HEK293T (cell line): ENCODE data around the gene MSRB3.
A peak's percentile ranks its signal among the peaks of the same experiment; 100 is the strongest.

Experiments
- CTCF ChIA-PET: fragments of 350-600 bp; formaldehyde crosslinking; extraction: SDS; loops from one replicate; lab custom pipeline; 2021; ENCODE audit warnings: antibody characterized with exemption, inconsistent platforms; lab: Yijun Ruan, JAX
- POLR2A ChIA-PET: fragments of 350-600 bp; formaldehyde crosslinking; extraction: SDS; loops from one replicate; lab custom pipeline; 2020; ENCODE audit warnings: antibody characterized with exemption, inconsistent platforms; lab: Yijun Ruan, JAX
- DNase-seq: peaks from one replicate; pipeline ENCODE4 v3.0.0; 2012; ENCODE audit warnings: mixed read lengths; ENCODE audit errors: extremely low spot score
- ARNT ChIP-seq: fragments of 450-650 bp; IDR thresholded peaks from 2 replicates; pipeline ENCODE4 v1.6.1; 2017; ENCODE audit warnings: mild to moderate bottlenecking
- BHLHE40 ChIP-seq: fragments of 450-650 bp; IDR thresholded peaks from 2 replicates; pipeline ENCODE4 v1.6.1; 2016; ENCODE audit warnings: mild to moderate bottlenecking, moderate library complexity, borderline replicate concordance
- CTBP1 ChIP-seq: fragments of 450-650 bp; IDR thresholded peaks from 2 replicates; pipeline ENCODE4 v1.6.1; 2016; ENCODE audit warnings: borderline replicate concordance
- ELF4 ChIP-seq: fragments of 450-650 bp; IDR thresholded peaks from 2 replicates; pipeline ENCODE4 v1.6.1; 2017; ENCODE audit warnings: antibody characterized with exemption
- FOXA1 ChIP-seq: fragments of 450-650 bp; IDR thresholded peaks from 2 replicates; pipeline ENCODE4 v1.6.1; 2016; ENCODE audit warnings: mild to moderate bottlenecking
- FOXK2 ChIP-seq: fragments of 450-650 bp; IDR thresholded peaks from 2 replicates; pipeline ENCODE4 v1.6.1; 2016; ENCODE audit warnings: mild to moderate bottlenecking
- FOXM1 ChIP-seq: fragments of 450-650 bp; IDR thresholded peaks from 2 replicates; pipeline ENCODE4 v1.6.1; 2017; ENCODE audit warnings: mild to moderate bottlenecking, borderline replicate concordance
- HDGF ChIP-seq: fragments of 450-650 bp; IDR thresholded peaks from 2 replicates; pipeline ENCODE4 v1.6.1; 2017; ENCODE audit warnings: antibody characterized with exemption, borderline replicate concordance
- L3MBTL2 ChIP-seq: fragments of 450-650 bp; conservative IDR thresholded peaks from 2 replicates; pipeline ENCODE4 v1.6.1; 2016; ENCODE audit warnings: mild to moderate bottlenecking
- LEF1 ChIP-seq: fragments of 450-650 bp; IDR thresholded peaks from 2 replicates; pipeline ENCODE4 v1.6.1; 2017; ENCODE audit warnings: mild to moderate bottlenecking, borderline replicate concordance
- NFRKB ChIP-seq: fragments of 450-650 bp; IDR thresholded peaks from 2 replicates; pipeline ENCODE4 v1.6.1; 2016; ENCODE audit warnings: mild to moderate bottlenecking, moderate library complexity
- SP1 ChIP-seq: fragments of 450-650 bp; IDR thresholded peaks from 2 replicates; pipeline ENCODE4 v1.6.1; 2017
- SUZ12 ChIP-seq: fragments of 450-650 bp; IDR thresholded peaks from 2 replicates; pipeline ENCODE4 v1.6.1; 2016; ENCODE audit warnings: mild to moderate bottlenecking
- TARDBP ChIP-seq: fragments of 450-650 bp; IDR thresholded peaks from 2 replicates; pipeline ENCODE4 v1.6.1; 2016
- ZNF384 ChIP-seq: fragments of 450-650 bp; IDR thresholded peaks from 2 replicates; pipeline ENCODE4 v1.6.1; 2016
- TF ChIP-seq, protein P1 (sequence below): fragments of 450-650 bp; IDR thresholded peaks from 2 replicates; pipeline ENCODE4 v1.6.1; 2016

Gene MSRB3

DNA sequence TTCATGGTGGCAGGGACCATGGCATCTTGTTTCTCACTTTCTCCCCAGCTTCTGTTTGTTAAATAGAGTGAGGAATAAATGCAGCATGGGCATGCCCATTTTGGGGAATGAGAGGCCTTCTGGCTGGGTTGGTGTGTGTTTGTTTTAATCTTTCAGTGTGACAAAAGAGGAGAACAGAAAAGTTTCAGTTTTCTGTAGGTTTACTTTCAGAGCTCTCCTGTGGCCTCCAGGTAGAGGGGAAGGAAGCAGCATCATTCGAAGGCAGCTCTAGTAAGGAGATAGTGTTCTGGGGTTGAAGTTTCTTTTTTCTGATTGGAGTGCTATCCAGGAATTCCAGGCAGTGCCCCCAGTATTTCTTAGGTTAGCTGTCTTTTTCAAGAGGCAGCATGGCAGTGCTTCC, 15.3 kb downstream of the MSRB3 start:
- CTCF ChIA-PET = interaction anchor here (0.7 kb wide), 1 partner anchor 498 kb away, joined by 3 read pairs; no protein-coding TSS in a partner anchor
- POLR2A ChIA-PET = no interaction called here
- DNase-seq = no peak
- no peak for TF ChIP-seq SUZ12
- no peak for TF ChIP-seq L3MBTL2
- TF ChIP-seq ELF4 = no peak
- TF ChIP-seq ZNF384 = no peak
- TF ChIP-seq FOXM1 = no peak
- TF ChIP-seq ARNT = no peak

DNA sequence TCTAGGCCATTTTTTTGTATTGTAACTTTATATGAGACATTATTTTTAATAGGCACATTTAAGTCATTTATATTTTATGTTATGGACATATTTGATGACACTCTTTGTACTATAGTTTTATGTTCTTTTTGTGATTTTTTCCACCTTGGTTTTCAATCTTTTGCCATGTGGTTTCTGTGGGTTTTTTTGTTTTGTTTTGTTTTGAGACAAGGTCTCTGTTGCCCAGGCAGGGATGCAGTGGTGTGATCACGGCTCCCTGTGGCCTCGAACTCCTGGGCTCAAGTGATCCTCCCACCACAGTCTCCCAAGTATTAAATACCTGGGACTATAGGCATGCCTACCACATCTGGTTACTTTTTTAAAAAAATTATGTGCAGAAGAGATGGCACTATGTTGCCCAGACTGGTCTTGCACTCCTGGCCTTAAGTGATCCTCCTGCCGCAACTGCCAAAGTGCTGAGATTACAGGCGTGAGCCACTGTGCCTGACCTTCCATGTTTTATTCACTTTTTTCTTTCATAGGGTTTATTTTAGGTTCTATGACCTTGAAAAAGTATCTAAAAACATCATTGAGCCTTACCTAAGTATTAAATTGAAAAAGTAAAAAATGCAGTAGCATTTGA, 16.3 kb downstream of the MSRB3 start:
- no peak for DNase-seq
- no peak for TF ChIP-seq FOXK2
- no peak for TF ChIP-seq CTBP1
- no peak for TF ChIP-seq FOXM1
- TF ChIP-seq TARDBP = no peak
- no peak for TF ChIP-seq ELF4
- TF ChIP-seq BHLHE40 = no peak
- no peak for TF ChIP-seq SUZ12
- no peak for TF ChIP-seq LEF1
- TF ChIP-seq SP1 = no peak
- no peak for TF ChIP-seq FOXA1
- TF ChIP-seq, protein P1, sequence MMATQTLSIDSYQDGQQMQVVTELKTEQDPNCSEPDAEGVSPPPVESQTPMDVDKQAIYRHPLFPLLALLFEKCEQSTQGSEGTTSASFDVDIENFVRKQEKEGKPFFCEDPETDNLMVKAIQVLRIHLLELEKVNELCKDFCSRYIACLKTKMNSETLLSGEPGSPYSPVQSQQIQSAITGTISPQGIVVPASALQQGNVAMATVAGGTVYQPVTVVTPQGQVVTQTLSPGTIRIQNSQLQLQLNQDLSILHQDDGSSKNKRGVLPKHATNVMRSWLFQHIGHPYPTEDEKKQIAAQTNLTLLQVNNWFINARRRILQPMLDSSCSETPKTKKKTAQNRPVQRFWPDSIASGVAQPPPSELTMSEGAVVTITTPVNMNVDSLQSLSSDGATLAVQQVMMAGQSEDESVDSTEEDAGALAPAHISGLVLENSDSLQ = no peak
- no peak for TF ChIP-seq ZNF384
- no peak for TF ChIP-seq L3MBTL2
- no peak for TF ChIP-seq ARNT
- TF ChIP-seq NFRKB = no peak
- no peak for TF ChIP-seq HDGF
- ChIA-PET CTCF (no interaction called here), POLR2A (no interaction called here)

DNA sequence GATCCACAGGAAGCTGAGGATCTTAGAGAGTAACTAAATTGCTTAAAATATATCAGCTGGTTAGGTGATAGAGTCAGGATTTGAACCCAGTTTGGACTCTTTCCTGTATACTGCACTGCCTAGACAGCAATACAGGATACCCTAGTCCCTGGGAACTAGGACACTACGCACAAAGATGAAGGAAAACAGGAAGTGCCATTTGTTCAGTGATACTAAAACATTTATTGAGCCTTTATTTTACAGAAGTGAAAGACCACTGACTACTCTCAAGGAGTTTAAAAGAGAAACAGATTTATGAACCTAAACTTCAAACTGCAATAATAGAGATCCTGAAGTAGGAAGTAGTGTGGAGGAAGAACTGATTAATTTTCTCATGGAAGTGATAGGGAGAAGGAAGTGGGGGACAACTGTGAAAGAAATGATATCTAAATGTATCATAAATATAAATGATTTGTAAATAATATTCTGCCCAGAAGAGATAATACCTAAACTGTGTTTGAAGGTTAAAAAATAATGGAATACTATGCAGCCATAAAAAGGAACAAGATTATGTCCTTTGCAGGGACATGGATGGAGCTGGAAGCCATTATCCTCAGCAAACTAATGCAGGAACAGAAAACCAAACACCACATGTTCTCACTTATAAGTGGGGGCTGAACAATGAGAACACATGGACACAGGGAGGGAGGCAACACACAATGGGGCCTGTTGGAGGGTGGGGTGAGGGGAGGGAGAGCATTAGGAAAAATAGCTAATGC, 18.2 kb downstream of the MSRB3 start:
- DNase-seq = no peak
- TF ChIP-seq FOXA1 (no peak), SP1 (no peak), NFRKB (no peak), L3MBTL2 (no peak), BHLHE40 (no peak), HDGF (no peak), LEF1 (no peak), TARDBP (no peak), FOXM1 (no peak)
- TF ChIP-seq, protein P1 = no peak
- ChIA-PET POLR2A (no interaction called here), CTCF (no interaction called here)

DNA sequence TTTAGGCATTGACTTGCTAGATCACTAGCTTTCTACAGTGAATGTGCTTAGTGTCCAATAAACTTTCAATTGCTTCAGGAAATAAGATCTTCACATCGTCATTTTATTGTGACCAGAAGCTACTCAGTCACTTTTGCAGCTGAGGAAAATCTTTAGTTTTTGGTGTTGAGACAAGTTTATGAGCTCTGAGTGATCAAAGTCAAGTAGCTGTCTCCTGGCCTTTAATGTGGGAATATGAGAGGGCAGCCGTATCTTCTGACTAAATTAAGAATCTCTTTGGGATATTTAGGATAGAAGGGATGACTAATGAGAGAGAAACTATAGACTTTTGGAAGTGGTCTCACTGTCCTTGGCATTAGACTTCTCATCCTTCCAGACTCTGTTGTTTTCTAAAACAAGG, 21.6 kb downstream of the MSRB3 start:
- CTCF ChIA-PET = interaction anchor here (0.6 kb wide), 1 partner anchor 16 kb away, joined by 3 read pairs; no protein-coding TSS in a partner anchor
- no peak for DNase-seq

DNA sequence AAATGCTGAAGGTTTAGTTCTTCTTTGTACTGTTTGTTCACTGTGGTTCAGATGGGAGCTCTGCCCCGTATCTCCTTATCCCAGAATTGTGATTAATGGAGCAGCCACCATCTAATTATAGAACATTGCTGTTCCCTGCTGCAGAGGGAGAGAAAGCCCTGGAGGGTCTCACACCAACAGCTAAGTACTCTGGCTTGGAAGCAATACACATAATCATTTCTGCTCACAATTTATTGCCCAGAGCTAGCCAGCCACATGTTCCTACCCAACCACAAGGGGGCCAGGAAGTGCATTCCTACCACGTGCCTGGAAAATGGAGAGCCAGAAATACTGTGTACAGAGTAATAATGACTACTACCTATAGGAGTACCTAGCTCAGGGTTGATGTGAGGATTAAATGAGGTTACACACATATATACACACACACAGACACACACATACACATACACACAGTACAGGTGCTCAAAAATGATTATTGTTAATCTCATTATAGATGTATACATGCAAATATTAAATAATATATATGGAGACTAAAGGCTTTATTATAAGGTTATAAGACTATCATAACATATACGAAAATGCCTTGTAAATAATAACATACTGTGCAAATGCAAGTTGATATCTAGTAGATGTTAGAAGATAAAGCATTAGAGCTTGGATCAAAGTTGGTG, 22.3 kb downstream of the MSRB3 start:
- POLR2A ChIA-PET = no interaction called here
- CTCF ChIA-PET = interaction anchor here (0.5 to 0.6 kb wide), 2 partner anchors 15 to 782 kb away, joined by 3 read pairs; no protein-coding TSS in a partner anchor
- peak; percentile 52 for DNase-seq
- TF ChIP-seq L3MBTL2 (peak; percentile 84), SUZ12 (no peak)

More for the DNA sequence above, 21.6 kb downstream of the MSRB3 start:
- no peak for TF ChIP-seq BHLHE40
- no peak for TF ChIP-seq L3MBTL2
- no peak for TF ChIP-seq LEF1
- no peak for TF ChIP-seq SP1
- TF ChIP-seq SUZ12 = no peak
- no peak for TF ChIP-seq NFRKB
- no peak for TF ChIP-seq ELF4
- TF ChIP-seq FOXM1 = no peak
- TF ChIP-seq FOXK2 = no peak
- TF ChIP-seq HDGF = no peak
- TF ChIP-seq FOXA1 = no peak
- TF ChIP-seq ARNT = no peak
- POLR2A ChIA-PET = no interaction called here

DNA sequence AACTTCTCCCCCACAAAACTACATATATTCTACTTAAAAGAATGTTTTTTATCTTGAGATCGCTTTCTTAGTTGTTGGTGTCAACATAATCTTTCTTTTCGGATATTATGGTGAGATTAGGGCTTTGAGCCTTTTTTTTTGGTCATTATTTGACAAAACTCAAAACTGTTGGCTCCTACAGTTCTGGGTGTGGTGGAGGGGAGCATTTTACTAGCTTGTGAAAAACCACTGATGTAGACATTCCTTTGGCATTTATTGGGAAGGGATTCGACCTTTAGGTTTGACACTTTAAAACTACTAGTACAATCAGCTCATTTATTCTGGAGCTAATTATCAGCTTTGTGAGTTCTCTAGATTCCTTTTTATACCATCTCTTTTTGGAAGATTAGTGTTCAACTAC, 24.4 kb downstream of the MSRB3 start:
- ChIA-PET POLR2A (no interaction called here), CTCF (no interaction called here)
- no peak for DNase-seq
- TF ChIP-seq HDGF = no peak
- TF ChIP-seq, protein P1 = no peak
- TF ChIP-seq BHLHE40 = no peak
- TF ChIP-seq L3MBTL2 = no peak
- no peak for TF ChIP-seq LEF1
